HEK293 (cell line): Measurements from ENCODE around the gene ABCF1.

Experiments
- GLI4 ChIP-seq: fragments of 450-650 bp; formaldehyde crosslinking; IDR thresholded peaks from 2 replicates; pipeline ENCODE4 v1.5.1; 2016; ENCODE audit warnings: missing biosample characterization, missing genetic modification characterization
- GLIS2 ChIP-seq: fragments of 450-650 bp; formaldehyde crosslinking; IDR thresholded peaks from 2 replicates; pipeline ENCODE4 v1.5.1; 2016; ENCODE audit warnings: missing biosample characterization, missing genetic modification characterization
- HOXD13 ChIP-seq: sonication (generic); formaldehyde crosslinking; IDR thresholded peaks from 2 replicates; pipeline ENCODE4 v1.8.0; 2022; ENCODE audit warnings: missing genetic modification reagents, borderline replicate concordance
- KLF10 ChIP-seq: fragments of 450-650 bp; IDR thresholded peaks from 2 replicates; pipeline ENCODE4 v1.5.1; 2018; ENCODE audit warnings: missing biosample characterization, mild to moderate bottlenecking, missing genetic modification characterization
- OVOL3 ChIP-seq: fragments of 450-650 bp; formaldehyde crosslinking; IDR thresholded peaks from 2 replicates; pipeline ENCODE4 v1.5.1; 2016; ENCODE audit warnings: missing biosample characterization, missing genetic modification characterization
- PRDM6 ChIP-seq: fragments of 450-650 bp; formaldehyde crosslinking; IDR thresholded peaks from 2 replicates; pipeline ENCODE4 v1.5.1; 2017; ENCODE audit warnings: missing biosample characterization, missing genetic modification characterization
- RBAK ChIP-seq: fragments of 450-650 bp; formaldehyde crosslinking; IDR thresholded peaks from 2 replicates; pipeline ENCODE4 v1.5.1; 2016; ENCODE audit warnings: missing biosample characterization, missing genetic modification characterization
- REPIN1 ChIP-seq: fragments of 450-650 bp; formaldehyde crosslinking; IDR thresholded peaks from 2 replicates; pipeline ENCODE4 v1.5.1; 2017; ENCODE audit warnings: missing biosample characterization, missing genetic modification characterization, low read depth
- SP3 ChIP-seq: fragments of 450-650 bp; formaldehyde crosslinking; IDR thresholded peaks from 2 replicates; pipeline ENCODE4 v1.5.1; 2016; ENCODE audit warnings: missing biosample characterization, missing genetic modification characterization
- TSHZ1 ChIP-seq: fragments of 450-650 bp; formaldehyde crosslinking; IDR thresholded peaks from 2 replicates; pipeline ENCODE4 v1.5.1; 2016; ENCODE audit warnings: missing biosample characterization, missing genetic modification characterization, borderline replicate concordance
- YY1 ChIP-seq: fragments of 450-650 bp; formaldehyde crosslinking; IDR thresholded peaks from 2 replicates; pipeline ENCODE4 v1.5.1; 2018; ENCODE audit warnings: missing biosample characterization, missing genetic modification characterization
- YY2 ChIP-seq: fragments of 450-650 bp; formaldehyde crosslinking; IDR thresholded peaks from 2 replicates; pipeline ENCODE4 v1.5.1; 2016; ENCODE audit warnings: missing biosample characterization, missing genetic modification characterization
- ZBTB17 ChIP-seq: fragments of 450-650 bp; formaldehyde crosslinking; IDR thresholded peaks from 2 replicates; pipeline ENCODE4 v1.5.1; 2016; ENCODE audit warnings: missing biosample characterization, missing genetic modification characterization
- ZNF114 ChIP-seq: fragments of 450-650 bp; formaldehyde crosslinking; IDR thresholded peaks from 2 replicates; pipeline ENCODE4 v1.5.0; 2017; ENCODE audit warnings: missing biosample characterization, missing genetic modification characterization
- ZNF19 ChIP-seq: fragments of 450-650 bp; formaldehyde crosslinking; IDR thresholded peaks from 2 replicates; pipeline ENCODE4; 2016; ENCODE audit warnings: missing biosample characterization, missing genetic modification characterization, low read depth
- ZNF24 ChIP-seq: fragments of 450-650 bp; formaldehyde crosslinking; IDR thresholded peaks from 2 replicates; pipeline ENCODE4 v1.5.1; 2016; ENCODE audit warnings: missing biosample characterization, missing genetic modification characterization
- ZNF26 ChIP-seq: fragments of 450-650 bp; formaldehyde crosslinking; IDR thresholded peaks from 2 replicates; pipeline ENCODE4 v1.5.1; 2016; ENCODE audit warnings: missing biosample characterization, missing genetic modification characterization
- ZNF280D ChIP-seq: fragments of 450-650 bp; formaldehyde crosslinking; IDR thresholded peaks from 2 replicates; pipeline ENCODE4 v1.5.1; 2016; ENCODE audit warnings: missing biosample characterization, missing genetic modification characterization
- ZNF366 ChIP-seq: fragments of 450-650 bp; formaldehyde crosslinking; conservative IDR thresholded peaks from 2 replicates; pipeline ENCODE4 v1.5.1; 2016; ENCODE audit warnings: missing biosample characterization, missing genetic modification characterization
- ZNF394 ChIP-seq: fragments of 450-650 bp; formaldehyde crosslinking; IDR thresholded peaks from 2 replicates; pipeline ENCODE4 v1.5.1; 2016; ENCODE audit warnings: missing biosample characterization, missing genetic modification characterization, mild to moderate bottlenecking, moderate library complexity, borderline replicate concordance
- ZNF404 ChIP-seq: fragments of 450-650 bp; formaldehyde crosslinking; IDR thresholded peaks from 2 replicates; pipeline ENCODE4 v1.5.1; 2017; ENCODE audit warnings: missing biosample characterization, missing genetic modification characterization
- ZNF544 ChIP-seq: fragments of 450-650 bp; formaldehyde crosslinking; IDR thresholded peaks from 2 replicates; pipeline ENCODE4 v1.5.0; 2017; ENCODE audit warnings: missing biosample characterization, missing genetic modification characterization
- ZNF610 ChIP-seq: fragments of 450-650 bp; formaldehyde crosslinking; IDR thresholded peaks from 2 replicates; pipeline ENCODE4 v1.5.1; 2016; ENCODE audit warnings: missing biosample characterization, missing genetic modification characterization, borderline replicate concordance
- ZNF621 ChIP-seq: fragments of 450-650 bp; formaldehyde crosslinking; IDR thresholded peaks from 2 replicates; pipeline ENCODE4 v1.5.1; 2017; ENCODE audit warnings: missing biosample characterization, missing genetic modification characterization
- ZNF707 ChIP-seq: fragments of 450-650 bp; formaldehyde crosslinking; IDR thresholded peaks from 2 replicates; pipeline ENCODE4 v1.5.1; 2016; ENCODE audit warnings: missing biosample characterization, missing genetic modification characterization
- ZNF777 ChIP-seq: fragments of 450-650 bp; formaldehyde crosslinking; IDR thresholded peaks from 2 replicates; pipeline ENCODE4 v1.5.1; 2017; ENCODE audit warnings: missing biosample characterization, missing genetic modification characterization, borderline replicate concordance
- ZNF791 ChIP-seq: fragments of 450-650 bp; formaldehyde crosslinking; IDR thresholded peaks from 2 replicates; pipeline ENCODE4 v1.5.1; 2016; ENCODE audit warnings: missing biosample characterization, missing genetic modification characterization
- ZNF792 ChIP-seq: fragments of 450-650 bp; formaldehyde crosslinking; IDR thresholded peaks from 2 replicates; pipeline ENCODE4 v1.5.1; 2016; ENCODE audit warnings: missing biosample characterization, missing genetic modification characterization
- ZNF837 ChIP-seq: fragments of 450-650 bp; formaldehyde crosslinking; IDR thresholded peaks from 2 replicates; pipeline ENCODE4 v1.5.1; 2016; ENCODE audit warnings: missing biosample characterization, missing genetic modification characterization
- ZSCAN4 ChIP-seq: fragments of 450-650 bp; formaldehyde crosslinking; IDR thresholded peaks from 2 replicates; pipeline ENCODE4 v1.5.1; 2017; ENCODE audit warnings: missing biosample characterization, missing genetic modification characterization

The ABCF1 gene

GRCh38 chr6:30556906-30557682 lies 14.1 kb upstream of the ABCF1 start, which contains the start of gene PRR3 (continued):
- TF ChIP-seq ZNF394 (tag by site-specific recombination) = peak; percentile 60; the same call in 1 of the 2 replicates
- TF ChIP-seq YY2 (tag by site-specific recombination) = peak; percentile 95
- TF ChIP-seq GLIS2 (tag by site-specific recombination) = peak; percentile 73
- TF ChIP-seq ZSCAN4 = no peak; the same call in 1 of the 2 replicates
- peak; percentile 75 for TF ChIP-seq ZBTB17 (tag by site-specific recombination)
- peak; percentile 46; the same call in 1 of the 2 replicates for TF ChIP-seq ZNF610 (tag by site-specific recombination)
- TF ChIP-seq SP3 (tag by site-specific recombination) = no peak; the same call in 1 of the 2 replicates
- TF ChIP-seq ZNF707 = no peak
- TF ChIP-seq OVOL3 = no peak
- TF ChIP-seq ZNF366 (tag by site-specific recombination) = peak; percentile 59
- no peak for TF ChIP-seq ZNF114
- TF ChIP-seq ZNF791 = no peak
- no peak for TF ChIP-seq RBAK (tag by site-specific recombination)
- TF ChIP-seq ZNF19 = no peak
- peak; percentile 20; the same call in 1 of the 2 replicates for TF ChIP-seq ZNF280D (tag by site-specific recombination)
- TF ChIP-seq ZNF26 (tag by site-specific recombination) = no peak
- TF ChIP-seq ZNF777 = no peak
- no peak for TF ChIP-seq TSHZ1 (tag by site-specific recombination)
- peak; percentile 99 for TF ChIP-seq YY1 (tag by site-specific recombination)
- TF ChIP-seq ZNF544 (tag by site-specific recombination) = no peak
- TF ChIP-seq KLF10 (tag by site-specific recombination) = no peak
- TF ChIP-seq PRDM6 (tag by site-specific recombination) = no peak
- peak; percentile 74; the same call in 1 of the 2 replicates for TF ChIP-seq ZNF24 (tag by site-specific recombination)
- no peak for TF ChIP-seq ZNF837 (tag by site-specific recombination)
- no peak for TF ChIP-seq ZNF404 (tag by site-specific recombination)
- TF ChIP-seq ZNF621 (tag by site-specific recombination) = no peak
- TF ChIP-seq REPIN1 (tag by site-specific recombination) = no peak
- TF ChIP-seq HOXD13 (CRISPR knock-in tag) = peak; percentile 67; the same call in 1 of the 2 replicates
- TF ChIP-seq ZNF792 (tag by site-specific recombination) = peak; percentile 10; the same call in 1 of the 2 replicates
- TF ChIP-seq GLI4 (tag by site-specific recombination) = peak; percentile 44; the same call in 1 of the 2 replicates
